Stimulated activated CD8-positive, alpha-beta memory T cell treated with anti-CD3 and anti-CD28 coated beads, Interleukin-2, amount 100 ng/mL, for 1 hour (primary cell): ENCODE measurements around the gene CHEK2.
"Not testable (repeated sequence)": the region's sequence is repeated elsewhere in the genome, so short reads cannot be mapped to it uniquely, and the experiment has no call there.

Source experiments
- DNase-seq, 2 donors: peaks; one replicate each; pipeline ENCODE4 v3.0.0-alpha.2; 2020; ENCODE audit warnings: low read depth in 2 of 2

The CHEK2 gene

DNA sequence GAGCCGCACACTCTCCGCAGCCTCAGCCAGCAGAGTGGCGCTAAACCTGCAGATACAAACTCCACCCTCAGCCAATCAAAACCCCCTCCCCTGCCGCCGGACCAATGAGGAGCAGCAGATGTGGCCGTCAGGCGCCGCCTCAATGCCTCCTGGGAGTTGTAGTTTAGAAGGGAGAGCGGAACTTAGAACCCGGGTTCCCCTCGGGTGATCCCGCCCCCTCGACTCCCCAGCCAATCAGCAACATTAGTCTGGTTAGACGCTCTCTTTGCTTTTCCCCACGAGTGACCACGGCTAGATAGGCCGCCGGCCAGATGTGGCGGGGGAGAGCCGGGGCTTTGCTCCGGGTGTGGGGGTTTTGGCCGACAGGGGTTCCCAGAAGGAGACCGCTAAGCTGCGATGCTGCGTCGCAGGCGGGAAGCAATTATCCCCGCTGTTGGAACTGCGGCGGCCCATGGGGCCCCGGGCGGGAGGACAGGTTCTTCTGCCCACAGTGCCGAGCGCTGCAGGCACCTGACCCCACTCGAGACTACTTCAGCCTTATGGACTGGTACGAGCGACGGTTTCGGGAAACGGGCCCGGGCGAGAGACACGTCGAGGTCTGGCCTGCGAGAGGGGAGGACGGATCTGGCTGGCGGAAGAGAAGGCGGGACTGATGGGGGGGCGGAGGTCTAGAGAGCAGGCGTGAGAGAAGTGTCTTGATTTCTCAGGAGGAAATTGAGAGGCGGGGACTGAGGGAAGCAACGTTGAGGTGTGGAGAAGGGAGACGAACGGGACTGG is at the start of gene CHEK2, which contains the start of gene HSCB:
TSS of gene CHEK2 (minus strand) at position 36 of the 777 bp plus-strand sequence. CDS start 7,099 bp downstream, outside the sequence.
TSS of gene HSCB (plus strand) at position 255 of the 777 bp plus-strand sequence. CDS start at position 312, 57 bp downstream.
- peak; percentile 89 to 95 for DNase-seq

DNA sequence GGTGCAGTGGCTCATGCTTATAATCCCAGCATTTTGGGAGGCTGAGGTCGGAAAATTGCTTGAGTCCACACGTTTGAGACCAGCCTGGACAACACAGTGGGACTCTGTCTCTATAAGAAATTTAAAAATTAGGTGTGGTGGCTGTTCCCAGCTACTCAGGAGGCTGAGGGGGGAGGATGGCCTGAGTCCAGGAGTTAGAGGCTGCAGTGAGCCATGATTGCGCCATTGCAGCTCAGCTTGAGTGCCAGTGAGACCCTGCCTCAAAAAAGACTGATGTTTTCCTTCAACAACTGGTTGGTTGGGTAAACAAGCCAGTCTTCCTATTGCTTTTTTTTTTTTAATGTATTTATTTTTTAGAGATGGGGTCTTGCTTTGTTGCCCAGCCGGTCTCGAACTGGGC is 49.5 kb upstream of the CHEK2 start:
- no peak for DNase-seq

DNA sequence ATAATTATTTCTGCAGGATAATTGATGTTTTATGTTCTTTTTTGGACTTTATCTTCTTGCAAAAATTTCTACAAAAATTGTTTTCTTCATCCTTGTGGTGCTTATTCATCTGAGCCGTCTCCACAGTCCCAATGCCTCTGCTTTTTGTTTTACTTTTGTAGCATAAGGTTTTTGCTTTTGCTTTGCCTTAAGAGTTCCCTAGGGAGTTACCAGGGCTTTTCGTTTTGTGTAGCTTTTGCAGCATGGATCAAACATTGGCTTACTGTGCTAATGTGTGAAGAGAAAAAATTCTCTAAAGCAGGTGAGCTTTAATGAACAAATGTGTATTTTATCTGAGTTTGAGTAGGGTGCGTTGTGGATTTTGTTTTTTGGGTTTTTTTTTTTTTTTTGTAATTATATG is 47.0 kb upstream of the CHEK2 start:
- DNase-seq = no peak

DNA sequence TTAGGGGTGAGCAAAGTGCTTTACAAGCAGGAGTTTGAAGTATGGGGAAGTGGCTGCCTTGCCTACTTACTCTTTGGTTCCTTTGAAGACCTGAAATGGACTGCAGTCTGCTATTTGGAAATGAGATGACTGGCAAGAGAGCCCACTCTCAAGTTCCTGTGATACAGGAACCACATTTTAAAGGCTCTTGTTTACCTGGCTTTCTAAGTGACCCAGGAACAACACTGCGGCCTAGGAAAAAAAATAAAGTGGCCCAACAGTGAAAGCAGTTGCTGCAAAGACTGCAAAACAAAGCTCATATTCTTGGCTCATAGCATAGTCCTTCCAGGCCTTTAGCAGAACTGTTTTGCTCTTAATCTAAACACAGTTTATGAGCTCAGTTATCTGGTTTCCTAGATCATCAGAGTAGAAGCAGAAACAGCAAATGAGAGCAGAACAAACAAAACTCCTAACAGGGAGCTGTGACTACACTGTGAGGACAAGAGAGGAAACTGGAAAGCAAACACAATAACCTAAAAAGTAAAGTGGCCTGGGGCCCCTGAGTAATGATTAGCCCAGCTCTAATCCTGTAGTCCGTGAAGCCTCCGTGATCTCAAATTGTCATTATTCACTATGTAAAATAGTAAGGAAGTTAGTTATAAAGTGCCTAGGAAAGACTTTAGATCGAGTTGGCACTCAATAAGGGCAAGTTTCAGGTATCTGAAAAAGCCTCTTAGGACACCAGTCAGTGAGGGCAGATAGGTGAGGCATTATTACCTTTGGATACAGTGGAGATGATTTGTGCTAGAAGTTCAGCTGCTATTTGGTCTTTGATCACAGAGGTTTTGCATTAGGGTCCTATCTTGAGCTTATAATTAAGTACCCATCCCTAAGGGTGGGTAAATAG is 42.4 kb upstream of the CHEK2 start:
- no peak for DNase-seq

DNA sequence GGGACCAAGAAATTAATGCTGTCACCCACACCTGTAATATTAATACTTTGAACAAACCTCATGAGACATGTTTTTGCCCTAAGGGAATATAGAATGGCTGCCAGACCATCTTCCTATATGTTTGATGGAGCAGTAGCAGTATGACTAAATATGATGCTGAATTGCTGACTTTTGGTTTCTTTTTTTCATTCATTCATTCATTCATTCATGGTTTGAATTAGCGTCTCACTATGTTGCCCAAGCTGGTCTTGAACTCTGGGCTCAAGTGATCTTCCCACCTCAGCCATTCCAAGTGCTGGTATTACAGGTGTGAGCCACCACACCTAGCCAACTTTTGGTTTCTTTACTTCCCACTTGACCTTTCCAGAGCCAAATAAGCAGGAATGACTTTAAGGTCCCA is 38.7 kb upstream of the CHEK2 start:
- DNase-seq = no peak

DNA sequence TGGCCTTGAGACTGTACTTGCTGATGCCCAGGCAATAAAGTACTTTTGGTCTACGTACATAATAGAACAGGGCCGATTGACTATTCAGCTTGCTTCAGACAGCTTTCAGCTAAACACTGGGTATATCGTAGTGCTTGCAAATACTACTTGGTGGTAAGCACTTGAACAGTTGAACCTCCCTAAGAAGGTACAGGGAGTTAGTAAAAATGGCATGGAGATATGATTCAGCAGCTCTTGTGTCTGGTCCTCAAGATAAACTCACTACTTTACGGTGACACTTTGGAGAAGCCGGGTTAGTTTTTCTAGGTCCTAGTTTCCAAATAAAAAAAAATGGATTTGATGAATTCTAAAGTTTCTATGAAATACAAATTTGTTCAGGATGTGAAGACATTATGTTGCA is 38.2 kb upstream of the CHEK2 start:
- no peak for DNase-seq

DNA sequence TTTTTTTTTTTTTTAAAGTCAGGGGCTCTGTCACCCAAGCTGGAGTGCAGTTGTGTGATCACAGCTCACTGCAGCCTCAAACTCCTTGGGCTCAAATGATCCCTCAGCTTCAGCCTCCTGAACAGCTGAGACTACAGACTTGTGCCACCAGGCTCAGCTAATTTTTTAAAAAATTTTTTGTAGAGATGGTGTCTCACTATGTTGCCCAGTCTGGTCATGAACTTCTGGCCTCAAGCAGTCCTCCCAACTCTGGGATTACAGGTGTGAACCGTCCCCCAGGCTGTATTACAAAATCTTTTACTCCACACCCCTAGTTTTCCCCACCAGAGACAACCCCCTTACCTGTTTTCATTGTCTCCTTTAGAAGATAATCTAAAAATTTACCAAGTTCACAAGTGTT is 32.8 kb upstream of the CHEK2 start:
- no peak for DNase-seq

DNA sequence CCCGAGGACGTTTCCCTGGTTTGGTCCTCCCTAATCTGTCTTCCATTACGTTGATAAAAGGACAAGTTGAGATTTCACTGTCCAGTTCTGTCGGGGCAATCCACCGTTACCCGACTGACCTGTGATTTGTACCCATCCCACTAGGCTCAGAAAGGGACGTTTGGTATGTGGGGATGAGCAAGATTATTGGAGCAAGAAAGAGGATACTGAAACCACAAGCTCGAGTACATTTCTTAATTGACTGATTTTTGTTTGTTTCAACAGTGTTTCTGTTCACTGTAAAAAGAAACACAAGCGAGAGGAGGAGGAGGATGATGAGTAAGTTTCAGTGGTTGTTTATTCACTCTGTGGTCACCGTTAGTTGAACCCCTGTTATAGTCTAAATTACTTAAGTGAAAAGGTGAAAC is 31.8 kb upstream of the CHEK2 start:
- no peak for DNase-seq

DNA sequence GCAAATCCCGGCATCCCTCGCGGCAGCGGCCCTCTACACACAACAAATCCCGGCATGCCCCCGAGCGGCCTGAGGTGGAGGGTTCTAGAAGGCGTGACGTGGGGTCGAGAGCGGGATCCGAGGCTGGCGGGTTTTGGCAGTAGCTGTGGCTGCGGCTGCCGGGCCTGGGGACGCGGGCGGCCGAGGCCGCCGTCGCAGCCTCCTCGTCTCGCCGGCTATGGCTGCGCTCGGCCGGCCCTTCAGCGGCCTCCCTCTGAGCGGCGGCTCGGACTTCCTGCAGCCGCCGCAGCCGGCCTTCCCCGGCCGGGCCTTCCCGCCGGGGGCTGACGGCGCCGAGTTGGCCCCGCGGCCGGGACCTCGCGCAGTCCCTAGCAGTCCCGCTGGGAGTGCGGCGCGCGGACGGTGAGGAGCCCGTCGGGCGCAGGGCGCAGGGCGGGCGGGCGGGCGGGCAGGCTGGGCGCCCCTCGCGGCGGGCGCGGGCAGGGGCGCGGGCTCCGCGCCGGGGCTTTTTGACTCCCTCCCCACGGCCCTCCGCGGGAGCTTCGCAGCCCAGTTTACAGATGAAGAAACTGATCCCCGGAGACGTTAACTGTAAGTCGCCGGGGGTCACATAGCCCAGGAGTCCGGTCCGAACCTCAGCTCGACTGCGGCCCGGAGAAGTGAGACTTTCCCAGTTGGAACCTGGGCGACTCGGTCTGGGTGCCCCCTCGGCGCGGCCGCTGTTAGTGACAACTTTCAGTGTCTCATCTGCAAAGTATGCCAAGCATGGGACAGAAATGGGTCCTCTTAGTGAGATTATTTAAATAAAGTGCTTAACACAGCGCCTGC is 31.2 kb upstream of the CHEK2 start, which contains the start of gene CCDC117:
TSS of gene CCDC117 (plus strand) at position 63 of the 828 bp plus-strand sequence. CDS start at position 218, 155 bp downstream.
- peak; percentile 83 to 86 for DNase-seq

DNA sequence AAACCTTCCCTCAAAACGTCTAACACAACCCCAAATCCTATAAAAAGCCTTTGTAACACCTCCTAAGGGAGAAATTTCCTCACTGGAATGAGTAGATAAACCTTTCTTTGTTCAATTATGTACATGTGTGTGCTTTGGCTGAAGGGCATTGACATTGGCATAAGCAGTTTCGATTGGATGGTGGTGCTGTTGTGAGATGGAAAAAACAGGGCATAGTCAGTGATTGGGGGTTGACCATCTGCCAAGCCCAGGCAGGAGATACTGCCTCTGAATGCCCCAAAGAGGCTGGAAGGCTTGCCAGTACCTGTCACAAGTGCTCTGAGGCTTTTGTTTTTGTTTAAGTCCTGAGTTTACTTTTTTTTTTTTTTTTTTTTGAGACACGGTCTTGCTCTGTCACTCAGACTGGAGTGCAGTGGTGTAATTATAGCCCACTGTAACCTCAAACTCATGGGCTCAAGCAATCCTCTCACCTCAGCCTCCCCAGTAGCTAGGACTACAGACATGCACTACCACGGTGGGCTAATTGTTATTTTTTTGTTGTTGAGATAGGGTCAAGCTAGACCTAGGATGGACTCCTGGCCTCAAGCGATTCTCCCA is 29.7 kb upstream of the CHEK2 start:
- no peak for DNase-seq

DNA sequence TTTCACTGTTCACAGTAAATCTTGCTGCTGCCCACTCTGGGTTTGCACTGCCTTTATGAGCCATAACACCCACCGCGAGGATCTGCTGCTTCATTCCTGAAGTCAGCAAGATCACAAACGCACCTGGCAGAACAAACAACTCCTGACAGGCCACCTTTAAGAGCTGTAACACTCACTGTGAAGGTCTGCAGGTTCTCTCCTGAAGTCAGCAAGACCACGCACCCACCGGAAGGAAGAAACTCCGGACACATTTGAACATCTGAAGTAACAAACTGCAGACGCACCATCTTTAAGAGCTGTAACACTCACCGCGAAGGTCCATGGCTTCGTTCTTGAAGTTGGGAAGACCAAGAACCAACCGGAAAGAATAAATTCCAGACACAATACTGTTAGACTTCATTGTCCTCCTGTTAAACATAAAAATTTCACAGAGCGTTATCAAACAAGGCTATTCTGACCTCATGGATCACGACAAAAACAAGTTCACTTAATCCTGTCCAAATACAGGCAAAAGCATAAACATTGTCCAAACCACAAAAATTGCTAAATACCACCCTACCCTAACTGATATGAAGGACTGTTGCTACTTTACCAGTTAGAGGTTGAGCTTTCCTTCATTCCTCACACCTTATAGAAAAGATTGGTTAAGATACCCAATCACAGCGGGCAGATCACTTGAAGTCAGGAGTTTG is 27.9 kb upstream of the CHEK2 start:
- no peak for DNase-seq

DNA sequence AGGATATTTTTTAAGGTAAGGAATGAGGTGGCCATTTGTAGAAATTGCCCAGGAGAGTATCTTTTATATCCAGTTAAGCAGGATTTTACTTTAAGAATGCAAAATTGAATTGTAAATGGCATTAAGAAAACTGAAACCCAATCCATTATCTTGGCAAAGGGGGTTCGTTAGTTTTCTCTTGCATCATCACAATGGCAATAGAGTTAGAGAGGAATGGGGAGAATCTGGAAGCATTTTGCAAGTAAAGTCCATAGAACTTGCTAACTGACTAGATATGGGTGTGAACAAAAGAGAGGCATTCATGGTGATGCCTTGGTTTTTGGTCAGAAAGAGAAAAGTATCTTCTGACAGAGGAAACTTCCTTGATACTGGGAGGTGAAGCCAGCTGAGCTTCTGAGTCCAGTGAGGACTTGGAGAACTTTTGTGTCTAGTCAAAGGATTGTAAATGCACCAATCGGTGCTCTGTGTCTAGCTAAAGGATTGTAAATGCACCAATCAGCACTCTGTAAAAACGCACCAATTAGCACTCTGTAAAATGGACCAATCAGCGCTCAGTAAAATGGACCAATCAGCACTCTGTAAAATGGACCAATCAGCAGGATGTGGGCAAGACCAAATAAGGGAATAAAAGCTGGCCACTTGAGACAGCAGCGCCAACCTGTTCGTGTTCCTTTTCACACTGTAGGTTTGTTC is 27.2 kb upstream of the CHEK2 start:
- DNase-seq = no peak

DNA sequence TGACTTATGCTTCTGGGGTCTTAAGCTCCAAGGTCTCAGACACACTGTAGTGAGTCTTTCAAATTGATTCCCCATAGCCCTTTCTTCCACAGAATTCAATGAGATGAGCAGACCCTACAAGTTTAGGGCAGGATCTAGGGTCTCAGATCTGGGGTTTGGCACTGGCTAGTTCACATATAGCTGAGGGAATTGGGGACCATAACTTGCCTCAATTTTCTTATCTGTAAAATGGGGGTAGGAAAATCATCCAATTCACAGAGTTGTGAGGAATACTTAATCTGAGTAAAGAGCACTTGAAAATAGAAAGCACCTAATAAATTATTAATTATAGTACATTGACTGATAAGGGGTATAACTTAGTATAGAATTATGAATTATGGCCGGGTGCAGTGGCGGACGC is 25.0 kb upstream of the CHEK2 start:
- no peak for DNase-seq

DNA sequence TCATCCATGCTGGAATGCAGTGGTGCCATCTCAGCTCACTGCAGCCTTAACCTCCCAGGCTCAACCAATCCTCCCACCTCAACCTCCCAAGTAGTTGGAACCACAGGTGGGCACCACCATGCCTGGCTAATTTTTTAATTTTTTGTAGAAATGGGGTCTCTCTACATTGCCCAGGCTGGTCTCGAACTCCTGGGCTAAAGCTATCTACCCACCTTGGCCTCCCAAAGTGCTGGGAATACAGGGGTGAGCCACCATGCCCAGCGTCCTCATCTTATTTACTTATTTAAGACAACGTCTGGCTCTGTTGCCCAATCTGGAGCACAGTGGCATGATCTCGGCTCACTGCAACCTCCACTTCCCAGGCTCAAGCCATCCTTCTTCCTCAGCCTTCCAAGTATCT is 20.4 kb upstream of the CHEK2 start:
- not testable (repeated sequence) for DNase-seq

DNA sequence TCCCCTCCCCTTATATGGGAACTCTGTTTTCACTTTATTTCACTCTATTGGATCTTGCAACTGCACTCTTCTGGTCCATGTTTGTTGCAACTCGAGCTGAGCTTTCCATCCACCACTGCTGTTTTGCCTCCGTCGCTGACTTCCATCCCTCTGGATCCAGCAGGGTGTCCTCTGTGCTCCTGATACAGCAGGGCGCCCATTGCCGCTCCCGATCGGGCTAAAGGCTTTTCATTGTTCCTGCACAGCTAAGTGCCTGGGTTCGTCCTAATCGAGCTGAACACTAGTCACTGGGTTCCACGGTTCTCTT is 19.8 kb upstream of the CHEK2 start:
- DNase-seq = no peak

DNA sequence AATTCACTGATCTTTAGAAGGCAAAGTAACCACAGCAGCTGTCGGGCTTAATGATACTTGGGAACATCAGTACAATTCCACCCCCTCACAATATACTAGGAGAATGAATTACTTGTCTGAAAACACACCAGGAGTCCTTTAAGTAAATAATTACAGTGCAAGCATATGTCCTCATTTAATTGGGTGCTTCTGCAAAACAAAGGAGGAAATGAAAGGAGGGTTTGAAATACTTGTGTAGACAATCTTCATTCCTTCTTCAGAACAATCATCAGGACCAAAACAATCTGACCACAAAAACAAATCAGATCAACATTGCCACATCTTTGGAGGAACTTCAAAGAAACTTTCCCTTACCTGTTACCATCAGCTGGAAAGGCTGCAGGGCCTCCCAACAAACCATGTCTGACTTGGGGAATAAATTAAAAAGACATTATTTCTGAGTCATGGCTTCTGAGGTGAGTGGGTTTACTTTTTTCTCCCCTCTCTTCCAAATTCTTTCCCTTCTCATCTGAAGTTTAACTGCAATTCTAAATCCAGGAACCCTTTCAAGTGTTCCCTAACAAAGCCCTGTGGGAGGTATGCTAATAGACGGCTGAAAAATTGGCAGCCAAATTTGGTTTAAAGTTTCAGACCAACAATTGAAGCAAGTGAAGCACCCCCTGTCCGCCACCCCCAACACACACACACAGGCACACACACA is 18.4 kb upstream of the CHEK2 start:
- DNase-seq = no peak

DNA sequence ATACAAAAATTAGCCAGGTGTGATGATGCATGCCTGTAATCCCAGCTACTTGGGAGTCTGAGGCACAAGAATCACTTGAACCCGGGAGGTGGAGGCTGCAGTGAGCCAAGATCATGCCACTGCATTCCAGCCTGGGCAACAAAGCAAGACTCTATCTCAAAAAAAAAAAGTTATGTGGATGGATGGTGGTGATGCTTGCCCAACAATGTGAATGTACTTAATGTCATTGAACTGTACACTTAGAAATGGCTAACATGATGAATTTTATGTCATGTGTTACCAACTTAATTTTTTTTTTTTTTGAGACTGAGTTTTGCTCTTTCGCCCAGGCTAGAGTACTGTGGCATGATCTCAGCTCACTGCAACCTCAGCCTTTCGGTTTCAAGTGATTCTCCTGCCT is 12.9 kb upstream of the CHEK2 start:
- not testable (repeated sequence) for DNase-seq

DNA sequence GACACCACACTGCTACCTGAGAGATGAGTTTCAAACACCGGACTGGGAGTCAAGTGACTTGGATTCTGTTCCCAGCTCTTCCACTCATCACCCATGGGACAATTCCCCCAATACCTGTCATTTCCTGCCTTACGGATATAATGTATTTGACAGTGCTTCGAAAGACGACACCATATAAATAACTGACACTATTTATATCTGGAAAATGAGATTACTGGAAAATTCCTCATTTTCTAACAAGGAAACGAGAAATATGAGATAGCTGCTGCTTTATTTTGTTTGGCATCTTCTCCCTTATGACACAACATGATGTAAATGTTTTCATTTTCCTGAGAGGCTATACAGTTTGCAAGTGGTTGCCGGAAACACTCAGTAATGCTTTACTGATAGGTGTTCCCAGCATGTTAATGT is 8.9 kb upstream of the CHEK2 start:
- DNase-seq = no peak

DNA sequence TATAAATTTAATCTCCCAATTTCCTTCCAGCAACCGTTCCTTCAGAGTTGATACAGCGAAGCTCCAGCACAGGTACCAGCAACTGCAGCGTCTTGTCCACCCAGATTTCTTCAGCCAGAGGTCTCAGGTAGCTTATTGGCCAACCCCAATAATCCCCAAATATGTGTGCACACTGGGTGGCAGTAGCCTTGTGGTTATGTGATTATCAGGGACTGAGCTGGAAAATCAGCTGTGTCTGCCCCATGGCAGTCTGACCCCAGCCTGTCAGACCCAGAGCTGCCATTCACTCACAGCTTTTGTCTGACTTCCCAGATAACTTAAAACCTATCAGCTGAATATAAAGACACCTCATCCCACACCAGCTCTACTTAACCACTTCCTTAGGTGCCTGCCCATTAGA is 2.2 kb upstream of the CHEK2 start:
- no peak for DNase-seq

DNA sequence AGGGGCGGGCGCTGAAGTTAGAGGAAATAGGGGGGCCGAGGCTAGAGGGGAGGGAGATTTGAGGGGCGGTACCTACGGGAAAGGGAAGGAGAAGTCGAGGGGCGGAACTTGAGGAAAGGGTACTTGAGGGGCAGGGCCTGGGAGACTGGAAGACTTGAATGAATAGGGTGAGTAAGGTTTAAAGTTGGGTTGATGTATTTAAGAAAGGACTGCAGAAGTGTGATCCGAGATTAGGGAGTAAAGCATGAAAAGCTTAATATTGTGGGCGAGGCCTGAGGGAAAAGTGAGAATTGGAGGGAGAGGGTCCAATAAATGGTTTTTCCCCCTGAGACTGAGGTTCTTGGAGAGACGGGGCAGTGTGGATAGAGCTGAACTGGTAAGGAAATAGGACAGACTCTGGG is 942 bp upstream of the CHEK2 start:
- DNase-seq = no peak
